HL-60 (cell line): ENCODE results near the gene FRS3.

Experiments
- POLR2AphosphoS5 ChIP-seq: IDR thresholded peaks from 2 replicates; pipeline ENCODE4 v1.6.1; 2012; ENCODE audit warnings: low read depth
- TF ChIP-seq, protein P1 (sequence below): IDR thresholded peaks from 2 replicates; pipeline ENCODE4 v1.6.1; 2012; ENCODE audit warnings: low read depth; ENCODE audit not compliant: insufficient replicate concordance
- TF ChIP-seq, protein P2 (sequence below): IDR thresholded peaks from one replicate; pipeline ENCODE4 v1.5.1; 2011; ENCODE audit warnings: low read length, control low read depth, inconsistent platforms; ENCODE audit not compliant: insufficient read depth

DNA sequence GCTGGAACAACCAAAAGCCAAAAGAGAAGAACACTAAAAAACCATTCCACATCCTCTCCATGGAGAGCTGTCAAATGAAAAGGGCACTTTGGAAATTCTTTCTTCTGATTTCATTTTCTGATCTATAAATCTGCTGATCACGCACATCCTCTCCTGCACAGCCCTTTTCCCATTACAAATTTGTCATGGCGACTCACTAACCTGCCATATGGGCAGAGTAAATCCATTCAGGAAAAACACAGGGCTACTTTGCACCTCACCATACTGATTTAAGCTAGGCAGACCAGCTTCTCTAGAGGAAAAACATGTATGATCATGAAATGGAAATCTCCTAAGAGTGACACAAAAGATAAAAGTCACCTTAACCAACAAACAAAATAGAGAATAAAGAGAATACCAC, 33.8 kb upstream of the FRS3 start:
- TF ChIP-seq POLR2AphosphoS5: no peak
- TF ChIP-seq, protein P1, sequence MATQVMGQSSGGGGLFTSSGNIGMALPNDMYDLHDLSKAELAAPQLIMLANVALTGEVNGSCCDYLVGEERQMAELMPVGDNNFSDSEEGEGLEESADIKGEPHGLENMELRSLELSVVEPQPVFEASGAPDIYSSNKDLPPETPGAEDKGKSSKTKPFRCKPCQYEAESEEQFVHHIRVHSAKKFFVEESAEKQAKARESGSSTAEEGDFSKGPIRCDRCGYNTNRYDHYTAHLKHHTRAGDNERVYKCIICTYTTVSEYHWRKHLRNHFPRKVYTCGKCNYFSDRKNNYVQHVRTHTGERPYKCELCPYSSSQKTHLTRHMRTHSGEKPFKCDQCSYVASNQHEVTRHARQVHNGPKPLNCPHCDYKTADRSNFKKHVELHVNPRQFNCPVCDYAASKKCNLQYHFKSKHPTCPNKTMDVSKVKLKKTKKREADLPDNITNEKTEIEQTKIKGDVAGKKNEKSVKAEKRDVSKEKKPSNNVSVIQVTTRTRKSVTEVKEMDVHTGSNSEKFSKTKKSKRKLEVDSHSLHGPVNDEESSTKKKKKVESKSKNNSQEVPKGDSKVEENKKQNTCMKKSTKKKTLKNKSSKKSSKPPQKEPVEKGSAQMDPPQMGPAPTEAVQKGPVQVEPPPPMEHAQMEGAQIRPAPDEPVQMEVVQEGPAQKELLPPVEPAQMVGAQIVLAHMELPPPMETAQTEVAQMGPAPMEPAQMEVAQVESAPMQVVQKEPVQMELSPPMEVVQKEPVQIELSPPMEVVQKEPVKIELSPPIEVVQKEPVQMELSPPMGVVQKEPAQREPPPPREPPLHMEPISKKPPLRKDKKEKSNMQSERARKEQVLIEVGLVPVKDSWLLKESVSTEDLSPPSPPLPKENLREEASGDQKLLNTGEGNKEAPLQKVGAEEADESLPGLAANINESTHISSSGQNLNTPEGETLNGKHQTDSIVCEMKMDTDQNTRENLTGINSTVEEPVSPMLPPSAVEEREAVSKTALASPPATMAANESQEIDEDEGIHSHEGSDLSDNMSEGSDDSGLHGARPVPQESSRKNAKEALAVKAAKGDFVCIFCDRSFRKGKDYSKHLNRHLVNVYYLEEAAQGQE: no peak
- TF ChIP-seq, protein P2, sequence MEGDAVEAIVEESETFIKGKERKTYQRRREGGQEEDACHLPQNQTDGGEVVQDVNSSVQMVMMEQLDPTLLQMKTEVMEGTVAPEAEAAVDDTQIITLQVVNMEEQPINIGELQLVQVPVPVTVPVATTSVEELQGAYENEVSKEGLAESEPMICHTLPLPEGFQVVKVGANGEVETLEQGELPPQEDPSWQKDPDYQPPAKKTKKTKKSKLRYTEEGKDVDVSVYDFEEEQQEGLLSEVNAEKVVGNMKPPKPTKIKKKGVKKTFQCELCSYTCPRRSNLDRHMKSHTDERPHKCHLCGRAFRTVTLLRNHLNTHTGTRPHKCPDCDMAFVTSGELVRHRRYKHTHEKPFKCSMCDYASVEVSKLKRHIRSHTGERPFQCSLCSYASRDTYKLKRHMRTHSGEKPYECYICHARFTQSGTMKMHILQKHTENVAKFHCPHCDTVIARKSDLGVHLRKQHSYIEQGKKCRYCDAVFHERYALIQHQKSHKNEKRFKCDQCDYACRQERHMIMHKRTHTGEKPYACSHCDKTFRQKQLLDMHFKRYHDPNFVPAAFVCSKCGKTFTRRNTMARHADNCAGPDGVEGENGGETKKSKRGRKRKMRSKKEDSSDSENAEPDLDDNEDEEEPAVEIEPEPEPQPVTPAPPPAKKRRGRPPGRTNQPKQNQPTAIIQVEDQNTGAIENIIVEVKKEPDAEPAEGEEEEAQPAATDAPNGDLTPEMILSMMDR: no peak
